HG03095 (cell line): ENCODE data around the gene ILDR1.

Source experiments
- ATAC-seq: cut with Tn5 transposase; IDR thresholded peaks from one replicate; pipeline ENCODE4 v1.9.1; 2021; ENCODE audit warnings: moderate library complexity; ENCODE audit not compliant: unreplicated experiment

ILDR1 gene

GRCh38 chr3:122019493-122019892 is 2.6 kb downstream of the ILDR1 start:
- ATAC-seq, result no peak

DNA sequence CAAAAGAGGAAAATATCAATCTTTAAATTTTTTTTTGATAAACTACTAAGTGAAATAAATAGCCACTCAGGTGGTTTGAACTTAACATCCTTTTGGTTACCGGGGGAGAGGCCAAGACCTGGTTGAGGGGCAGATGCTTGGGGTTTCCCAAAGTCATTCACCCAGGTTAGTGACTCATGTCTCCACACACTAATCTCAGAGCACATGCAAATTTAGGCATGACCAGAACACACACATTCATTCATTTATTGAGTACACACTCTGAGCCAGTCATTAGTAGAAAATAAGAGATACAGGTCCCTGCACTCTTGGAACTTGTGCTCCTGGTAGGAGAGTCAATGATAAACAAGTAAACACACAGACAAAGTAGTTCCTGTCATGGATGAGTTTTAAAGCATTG is 7.3 kb downstream of the ILDR1 start:
- peak; percentile 73 for ATAC-seq

GRCh38 chr3:122013448-122013925 is 8.6 kb downstream of the ILDR1 start:
- ATAC-seq, result no peak

- ATAC-seq, result no peak
These were observed 9.2 kb downstream of the ILDR1 start for GRCh38 chr3:122012821-122013220.

DNA sequence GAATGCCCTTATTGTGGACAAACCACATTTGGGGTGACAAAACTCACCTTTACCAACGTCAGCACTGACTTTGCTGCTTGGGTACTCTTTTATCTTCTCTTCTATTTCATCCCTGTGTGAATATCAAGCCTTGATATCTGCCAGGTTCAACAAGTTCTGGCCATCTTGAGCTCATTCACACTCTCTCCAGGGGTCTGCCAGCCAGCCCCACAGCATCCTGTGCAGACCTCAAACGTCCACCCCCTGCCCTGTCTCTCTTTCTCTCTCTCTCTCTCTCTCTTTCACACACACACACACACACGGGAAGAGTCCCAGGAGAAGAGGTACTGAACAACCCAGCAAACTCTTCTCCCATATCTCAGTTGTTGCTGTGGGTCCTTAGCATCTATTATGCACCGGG is 10.7 kb downstream of the ILDR1 start:
- no peak for ATAC-seq

- ATAC-seq, result no peak
These were observed 11.5 kb downstream of the ILDR1 start for GRCh38 chr3:122010506-122010905.

DNA sequence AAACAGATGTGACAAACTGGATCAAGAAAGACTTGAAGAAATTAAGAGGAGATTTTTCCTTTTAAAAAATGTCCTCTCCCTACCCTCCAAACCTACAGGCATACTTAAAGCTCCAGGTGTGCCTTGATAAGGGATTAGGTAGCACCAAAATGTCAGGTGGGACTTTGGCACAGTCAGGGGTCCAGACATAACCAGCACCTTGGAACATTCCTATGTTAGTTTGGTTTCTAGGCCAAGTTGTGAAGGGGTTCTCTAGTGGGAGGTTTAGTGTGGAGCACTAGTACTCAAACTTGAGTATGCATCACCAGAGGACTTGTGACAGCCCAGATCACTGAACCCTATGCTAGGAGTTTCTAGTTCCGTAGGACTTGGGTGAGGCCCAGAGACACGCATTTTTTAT is 13.9 kb downstream of the ILDR1 start:
- ATAC-seq, result no peak

DNA sequence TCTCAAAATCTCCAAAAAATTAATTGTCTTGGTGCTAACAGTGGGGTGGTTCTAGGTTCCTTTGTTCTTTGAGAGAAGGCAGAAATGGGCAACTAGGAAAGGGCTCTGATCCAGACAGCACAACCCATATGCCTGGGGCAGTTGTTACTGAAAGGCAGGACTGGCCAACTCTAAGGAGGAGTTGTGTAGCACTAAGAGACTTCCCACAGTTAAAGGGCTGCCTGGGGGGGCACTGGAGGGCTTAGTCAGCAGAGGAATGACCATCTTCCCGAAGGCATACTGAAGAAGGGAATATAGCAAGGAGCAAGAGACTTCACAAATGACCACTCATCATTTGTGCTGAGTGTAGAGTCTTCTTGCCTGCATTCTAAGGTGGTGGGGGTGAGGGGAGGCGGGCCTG is 15.8 kb downstream of the ILDR1 start:
- no peak for ATAC-seq

DNA sequence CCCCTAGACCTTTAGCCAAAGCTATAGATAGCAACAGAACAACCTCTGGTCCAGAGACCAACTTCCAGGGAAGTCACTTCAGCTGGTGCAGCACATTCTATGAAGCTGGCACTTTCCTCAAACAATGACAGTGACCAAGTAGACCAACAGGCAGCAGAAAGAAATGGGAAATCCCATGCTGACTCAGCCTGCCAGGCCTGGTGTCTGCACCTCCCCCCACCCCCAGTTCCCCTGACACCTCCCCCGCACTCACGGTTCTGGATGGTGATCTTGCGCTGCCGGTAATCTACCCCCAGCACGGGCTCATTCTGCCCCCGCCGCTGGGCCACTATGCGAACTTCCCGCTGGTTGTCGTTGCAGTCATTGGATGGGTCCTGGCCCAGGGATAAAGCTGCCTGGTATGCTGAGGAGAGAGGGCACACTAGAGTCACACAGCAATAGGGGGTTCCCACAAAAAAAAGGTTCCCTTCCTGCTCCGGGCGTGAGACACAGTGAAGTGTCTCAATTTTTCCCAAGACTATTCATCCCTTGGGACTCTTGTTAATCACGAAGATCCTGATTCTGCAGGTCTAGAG is 17.0 kb downstream of the ILDR1 start:
- ATAC-seq, result no peak

- no peak for ATAC-seq
These were observed 17.9 kb downstream of the ILDR1 start for GRCh38 chr3:122004107-122004506.

GRCh38 chr3:122003606-122004005 is 18.4 kb downstream of the ILDR1 start:
- ATAC-seq, result no peak

DNA sequence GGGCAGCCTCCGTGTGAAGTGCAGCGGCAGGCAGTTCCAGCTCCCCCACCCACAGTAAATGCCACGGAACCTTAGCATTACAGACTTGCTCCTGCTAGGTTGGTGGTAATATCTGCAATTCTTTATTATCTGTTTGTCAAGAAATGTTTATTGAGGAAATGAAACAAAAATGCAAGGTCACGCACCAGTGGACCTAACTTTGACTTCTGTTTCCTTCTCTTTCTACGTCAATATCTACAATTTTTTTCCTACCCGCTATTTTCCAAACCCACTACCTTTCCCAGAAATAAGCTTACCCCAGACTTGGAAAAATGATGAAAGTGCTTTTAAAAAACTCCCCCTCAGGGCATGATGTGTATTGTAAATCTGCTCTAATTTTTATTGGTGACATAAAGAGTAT is 18.9 kb downstream of the ILDR1 start:
- ATAC-seq, result no peak

- ATAC-seq, result no peak
These were observed 19.4 kb downstream of the ILDR1 start for GRCh38 chr3:122002611-122003010.

- no peak for ATAC-seq
These were observed 20.2 kb downstream of the ILDR1 start for GRCh38 chr3:122001892-122002291.

GRCh38 chr3:122000936-122001605 is 21.0 kb downstream of the ILDR1 start:
- no peak for ATAC-seq

GRCh38 chr3:121999931-122000330 is 22.1 kb downstream of the ILDR1 start:
- ATAC-seq, result no peak

- ATAC-seq, result no peak
These were observed 23.2 kb downstream of the ILDR1 start for GRCh38 chr3:121998611-121999473.

DNA sequence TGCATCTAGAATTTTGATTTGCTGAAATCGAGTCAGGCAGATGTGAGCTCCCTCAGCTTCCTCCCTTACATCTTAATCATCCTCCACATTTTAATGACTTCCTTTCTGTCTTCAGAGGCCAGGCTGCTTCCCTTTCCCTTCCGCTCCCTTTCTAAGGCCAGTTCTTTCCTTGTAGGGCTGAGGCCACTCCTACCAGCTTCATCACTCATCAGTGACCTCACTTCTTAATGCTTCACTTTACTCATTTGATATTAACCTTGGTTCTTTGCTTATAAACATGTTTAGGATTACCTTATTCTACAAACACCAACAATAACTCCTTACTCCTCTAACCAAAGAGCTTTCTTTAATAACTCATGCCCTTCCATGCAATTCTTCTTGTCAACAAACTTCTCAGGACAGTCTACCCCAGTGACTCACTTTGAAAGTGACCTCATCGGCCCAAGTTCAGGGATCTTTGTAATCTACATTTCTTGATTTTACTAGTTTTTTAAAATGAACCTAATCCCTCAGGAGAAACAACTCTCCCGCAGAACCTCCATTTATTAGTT is 23.9 kb downstream of the ILDR1 start:
- ATAC-seq, result no peak

GRCh38 chr3:121997372-121997771 is 24.7 kb downstream of the ILDR1 start:
- ATAC-seq, result no peak

DNA sequence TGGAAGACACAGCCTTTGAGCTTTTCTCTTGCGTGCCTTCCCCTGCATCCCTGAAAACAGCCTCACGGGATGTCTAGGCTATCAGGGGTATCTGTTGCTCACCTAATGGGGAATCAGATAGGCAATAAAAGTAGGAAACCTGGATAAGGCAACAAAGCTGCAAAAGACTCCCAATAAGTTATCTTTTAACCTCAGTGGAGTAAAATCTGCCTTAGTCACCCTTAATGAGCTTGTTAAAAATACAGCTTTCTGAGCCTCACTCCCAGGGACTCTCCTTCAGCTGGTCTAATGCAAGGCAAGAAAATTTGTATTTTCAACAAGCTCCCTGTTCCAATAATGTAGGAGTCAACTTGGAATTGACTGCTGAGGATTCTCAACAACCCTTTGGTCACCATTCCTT is 25.6 kb downstream of the ILDR1 start:
- ATAC-seq, result no peak
